ENCODE measurements around the gene C1QC.
"Not testable (repeated sequence)": the region's sequence is repeated elsewhere in the genome, so short reads cannot be mapped to it uniquely, and the experiment has no call there.

C1QC gene

DNA sequence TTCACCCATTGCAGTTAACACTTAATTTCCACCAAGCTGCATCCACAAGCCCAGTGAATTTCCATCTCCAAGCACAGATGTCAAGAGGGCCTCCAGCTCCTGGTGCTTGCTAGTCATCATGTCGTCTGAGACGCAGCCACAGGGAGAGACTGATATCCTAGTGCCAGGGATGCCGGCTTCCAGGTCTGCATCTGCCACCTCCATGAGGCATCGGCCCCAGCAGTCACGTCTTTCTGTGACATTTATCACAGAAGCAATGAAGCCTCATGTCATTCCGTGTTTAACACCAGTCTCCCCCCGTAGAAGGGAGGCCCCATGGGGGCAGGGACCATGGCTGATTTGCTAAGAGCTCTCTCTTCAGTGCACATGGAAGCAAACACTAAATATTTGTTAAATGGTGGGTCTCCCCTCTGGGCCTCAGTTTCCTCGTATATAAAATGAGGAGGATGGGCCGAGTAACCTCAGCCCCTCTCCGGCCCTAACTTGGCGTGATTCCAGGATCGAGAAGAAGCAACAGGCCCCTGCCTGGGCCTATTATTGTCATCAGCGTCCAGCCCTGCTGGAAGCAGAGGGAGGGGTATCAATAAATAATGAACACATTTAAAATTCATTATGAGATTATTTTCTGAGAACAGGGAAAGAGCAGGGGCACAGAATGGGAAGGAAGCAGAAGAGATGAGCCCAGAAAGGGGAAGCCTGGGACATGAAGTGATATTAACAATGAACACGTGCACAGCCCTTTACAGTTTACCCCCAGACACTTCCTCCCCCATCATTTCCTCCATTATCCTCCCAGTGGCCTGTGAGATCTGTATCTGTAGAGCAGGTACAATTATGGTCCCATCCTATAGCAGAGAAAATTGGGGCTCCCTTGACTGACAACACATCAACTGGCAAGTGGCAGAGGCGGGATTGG lies 8.8 kb downstream of the C1QC start:
- no peak for DNase-seq

DNA sequence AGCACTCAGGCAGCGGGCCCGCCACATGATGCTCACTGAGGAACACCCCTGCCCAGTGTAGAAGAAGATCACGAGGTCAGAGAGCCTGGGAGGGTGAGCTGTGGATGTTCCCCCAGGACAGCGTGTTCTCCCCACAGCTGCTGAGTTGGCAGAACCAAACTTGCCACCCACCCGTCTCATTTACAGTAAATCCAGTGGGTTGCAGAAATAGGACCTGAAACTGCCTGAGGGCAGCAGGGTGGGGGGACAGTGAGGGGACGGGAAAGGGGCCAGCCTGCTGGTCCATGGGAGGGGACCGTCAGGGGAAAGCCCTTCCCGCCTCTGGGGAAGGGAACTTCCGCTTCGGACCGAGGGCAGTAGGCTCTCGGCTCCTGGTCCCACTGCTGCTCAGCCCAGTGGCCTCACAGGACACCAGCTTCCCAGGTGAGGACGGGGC lies 9.5 kb downstream of the C1QC start, which contains the start of gene C1QB:
C1QB (plus strand) TSS at position 356 of the 436 bp plus-strand sequence. CDS start 6,227 bp downstream, outside the sequence.
- DNase-seq: no peak

DNA sequence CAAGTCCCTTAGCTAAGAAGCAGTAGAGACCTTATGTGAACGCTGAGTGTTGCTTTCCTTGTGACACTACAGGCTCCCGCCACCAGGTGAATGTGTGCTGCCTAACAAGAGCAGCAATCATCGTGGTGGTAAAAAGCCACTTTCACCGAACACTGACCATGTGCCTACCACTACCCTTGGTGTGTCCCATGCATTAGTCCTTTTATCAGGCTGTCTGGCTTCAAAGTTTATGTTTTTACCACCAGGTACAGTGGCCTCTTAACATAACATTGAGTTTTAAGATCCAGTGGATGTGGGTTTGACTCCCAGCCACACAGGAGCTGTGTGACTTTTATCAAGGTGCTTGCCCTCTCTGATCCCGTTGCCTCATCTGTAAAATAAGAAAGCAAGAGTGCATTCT lies 11.3 kb downstream of the C1QC start:
- DNase-seq: no peak

DNA sequence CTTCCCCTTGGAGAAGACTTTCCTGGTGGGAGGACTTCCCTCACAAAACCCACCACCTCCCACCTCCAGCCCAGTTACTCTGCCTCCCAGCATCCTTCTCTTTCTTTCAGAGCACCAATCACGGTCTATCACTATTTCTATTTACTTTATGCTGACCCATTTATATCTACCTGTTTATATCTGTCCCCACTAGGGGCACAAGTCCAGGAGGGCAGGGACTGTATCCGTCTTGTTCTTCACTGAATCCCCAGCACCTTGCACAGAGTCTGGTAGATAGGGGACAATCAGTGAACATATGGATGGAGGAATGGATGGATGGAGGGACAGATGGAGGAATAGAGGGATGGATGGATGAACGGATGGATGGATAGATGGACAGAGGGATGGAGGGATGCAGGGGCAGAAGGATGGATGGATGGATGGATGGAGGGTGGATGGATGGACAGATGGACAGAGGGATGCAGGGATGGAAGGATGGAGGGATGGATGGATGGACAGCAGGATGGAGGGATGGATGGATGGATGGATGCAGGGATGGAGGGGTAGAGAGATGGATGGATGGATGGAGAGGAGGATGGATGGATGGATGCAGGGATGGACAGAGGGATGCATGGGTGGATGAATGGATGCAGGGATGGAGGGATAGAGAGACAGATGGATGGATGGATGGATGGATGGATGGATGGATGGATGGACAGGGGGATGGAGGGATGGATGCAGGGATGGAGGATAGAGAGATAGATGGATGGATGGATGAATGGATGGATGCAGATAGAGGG lies 15.1 kb downstream of the C1QC start:
- no peak for DNase-seq

DNA sequence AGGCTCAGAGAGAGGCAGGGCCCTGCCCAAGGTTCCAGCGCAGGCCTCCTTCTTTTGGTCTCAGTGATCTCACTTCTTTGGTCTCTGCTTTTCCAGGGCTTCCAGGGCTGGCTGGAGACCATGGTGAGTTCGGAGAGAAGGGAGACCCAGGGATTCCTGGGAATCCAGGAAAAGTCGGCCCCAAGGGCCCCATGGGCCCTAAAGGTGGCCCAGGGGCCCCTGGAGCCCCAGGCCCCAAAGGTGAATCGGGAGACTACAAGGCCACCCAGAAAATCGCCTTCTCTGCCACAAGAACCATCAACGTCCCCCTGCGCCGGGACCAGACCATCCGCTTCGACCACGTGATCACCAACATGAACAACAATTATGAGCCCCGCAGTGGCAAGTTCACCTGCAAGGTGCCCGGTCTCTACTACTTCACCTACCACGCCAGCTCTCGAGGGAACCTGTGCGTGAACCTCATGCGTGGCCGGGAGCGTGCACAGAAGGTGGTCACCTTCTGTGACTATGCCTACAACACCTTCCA lies 17.3 kb downstream of the C1QC start:
- no peak for DNase-seq

DNA sequence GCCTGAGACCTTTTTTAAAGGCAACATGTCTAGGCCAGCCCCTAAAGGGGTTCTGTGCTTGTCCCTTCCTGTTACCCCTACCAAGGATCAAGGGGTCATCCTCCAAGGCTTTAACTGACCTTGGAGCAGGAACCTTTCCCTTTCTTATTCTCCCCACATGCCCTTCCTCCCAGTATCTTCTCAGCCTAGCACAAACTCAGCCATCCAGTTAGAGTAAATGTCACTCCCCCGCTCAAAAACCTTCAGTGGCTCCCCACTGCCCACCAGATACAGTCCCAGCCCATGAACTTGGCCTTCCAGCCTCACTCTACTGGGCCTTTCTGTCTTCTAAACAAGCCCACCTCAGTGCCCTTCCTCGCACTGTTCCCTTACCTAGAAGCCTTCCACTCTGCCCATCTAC lies 18.4 kb downstream of the C1QC start:
- DNase-seq: no peak

DNA sequence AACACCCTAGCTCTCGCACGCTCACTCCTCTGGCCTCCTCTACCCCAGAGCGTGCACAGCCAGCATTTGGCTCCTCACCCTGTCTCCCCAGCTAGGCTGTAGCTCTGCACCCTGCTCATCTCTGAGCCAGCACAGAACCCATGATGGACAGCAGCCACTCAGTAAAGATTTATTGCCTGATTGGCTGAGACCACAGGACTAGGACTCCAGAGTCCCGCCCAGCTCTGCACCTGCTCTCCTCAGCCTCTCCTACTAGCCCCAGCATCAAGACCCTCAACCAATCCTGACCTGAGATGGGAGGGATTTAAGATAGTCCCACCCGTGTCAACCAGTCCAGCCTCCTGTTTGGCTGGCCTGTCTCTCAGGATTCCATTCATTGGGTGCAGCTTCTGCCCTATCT lies 18.9 kb downstream of the C1QC start:
- no peak for DNase-seq

DNA sequence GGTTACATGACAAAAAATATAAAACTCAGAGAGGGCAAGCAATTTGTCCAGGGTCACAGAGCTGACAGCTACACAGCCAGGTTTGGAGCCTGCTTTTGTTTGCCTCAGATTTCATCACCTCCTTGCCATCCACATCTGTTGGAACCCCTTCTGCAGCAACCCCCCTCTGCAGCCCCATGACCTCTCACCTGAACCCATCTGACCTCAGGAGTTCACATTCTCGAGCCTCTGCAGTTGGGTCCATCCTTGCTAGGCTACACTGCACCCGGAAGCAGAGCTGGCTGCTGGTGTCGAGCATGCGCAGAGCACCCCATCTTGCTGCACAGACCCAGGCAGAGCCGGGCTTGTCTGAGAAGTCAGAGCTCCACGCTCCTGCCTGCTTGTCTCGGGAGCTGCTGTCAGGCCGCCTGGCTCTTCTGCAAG lies 19.6 kb downstream of the C1QC start:
- no peak for DNase-seq

DNA sequence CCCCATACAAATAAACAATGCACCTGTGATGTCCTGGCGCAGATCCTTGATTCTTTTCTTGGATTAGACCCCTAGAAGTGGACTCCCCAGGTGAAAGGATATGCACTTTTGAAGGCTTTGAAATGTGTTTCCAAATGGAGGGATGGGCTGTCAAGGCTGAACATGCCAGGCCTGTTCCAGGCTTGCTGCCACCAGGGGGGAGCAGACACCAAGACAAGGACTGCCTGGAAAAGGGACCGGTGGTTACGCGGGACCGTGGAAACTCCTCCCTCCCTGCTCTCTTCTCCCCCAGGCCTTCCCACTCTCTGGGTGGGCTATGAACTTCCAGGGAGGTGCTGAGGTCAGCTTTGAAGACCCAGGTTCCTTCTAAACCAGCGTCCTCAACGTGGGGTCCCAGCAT lies 22.3 kb downstream of the C1QC start:
- no peak for DNase-seq

DNA sequence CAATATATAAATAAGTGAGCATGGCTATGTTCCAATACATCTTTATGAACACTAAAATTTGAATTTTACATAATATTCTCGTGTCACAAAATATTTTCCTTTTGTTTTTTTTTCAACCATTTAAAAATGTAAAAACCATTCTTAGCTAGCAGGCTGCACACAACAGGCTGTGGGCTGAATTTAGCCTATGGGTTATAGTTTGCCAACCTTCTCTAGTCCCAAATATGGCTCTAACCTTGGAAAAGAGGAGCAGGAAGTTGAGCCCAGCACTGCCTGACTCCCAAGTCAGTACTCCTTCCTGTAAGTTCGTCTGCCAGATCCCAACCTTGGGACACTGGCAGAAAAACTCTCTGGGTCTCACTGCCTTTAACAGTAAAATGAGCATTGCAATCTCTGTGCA lies 23.0 kb downstream of the C1QC start:
- no peak for DNase-seq

DNA sequence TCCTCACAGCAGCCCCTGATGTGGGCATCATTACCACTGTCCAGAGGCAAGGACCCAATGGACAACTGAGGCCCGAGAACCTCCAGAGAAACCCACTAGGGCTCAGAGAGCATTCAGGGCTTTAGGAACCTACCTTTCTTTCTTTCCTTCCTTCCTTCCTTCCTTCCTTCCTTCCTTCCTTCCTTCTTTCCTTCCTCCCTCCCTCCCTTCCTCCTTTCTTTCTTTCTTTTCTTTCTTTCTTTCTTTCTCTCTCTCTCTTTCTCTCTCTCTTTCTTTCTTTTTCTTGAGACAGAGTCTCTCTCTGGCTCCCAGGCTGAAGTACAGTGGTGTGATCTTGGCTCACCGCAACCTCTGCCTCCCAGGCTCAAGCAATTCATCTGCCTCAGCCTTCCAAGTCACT lies 25.4 kb downstream of the C1QC start:
- DNase-seq: not testable (repeated sequence)

DNA sequence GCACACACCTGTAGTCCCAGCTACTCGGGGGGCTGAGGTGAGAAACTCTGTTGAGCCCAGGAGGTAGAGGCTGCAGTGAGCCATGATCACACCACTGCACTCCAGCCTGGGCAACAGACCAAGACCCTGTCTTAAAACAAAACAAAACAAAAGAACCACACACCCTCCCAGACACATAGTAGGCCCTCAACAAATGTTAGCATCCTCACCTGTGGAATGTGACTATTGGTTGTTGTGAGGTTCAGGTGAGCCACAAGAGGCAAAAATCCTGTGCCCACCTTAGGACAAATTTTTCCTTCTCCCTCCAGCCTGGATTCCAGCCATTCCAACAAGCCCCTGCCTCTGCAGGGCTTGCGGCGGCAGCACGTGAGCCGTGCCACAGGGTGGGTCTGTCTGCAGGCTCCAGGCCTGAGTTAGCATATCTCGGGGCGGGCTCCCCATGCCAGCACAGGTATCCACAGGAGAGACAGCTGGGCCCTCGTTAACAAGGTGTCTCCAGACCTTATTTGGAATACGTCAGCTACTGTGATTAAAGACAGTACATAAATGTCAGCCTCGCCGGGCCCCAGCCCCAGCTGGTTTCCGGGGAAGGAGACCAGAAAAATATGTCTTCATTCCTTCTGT lies 27.0 kb downstream of the C1QC start:
- DNase-seq: no peak

DNA sequence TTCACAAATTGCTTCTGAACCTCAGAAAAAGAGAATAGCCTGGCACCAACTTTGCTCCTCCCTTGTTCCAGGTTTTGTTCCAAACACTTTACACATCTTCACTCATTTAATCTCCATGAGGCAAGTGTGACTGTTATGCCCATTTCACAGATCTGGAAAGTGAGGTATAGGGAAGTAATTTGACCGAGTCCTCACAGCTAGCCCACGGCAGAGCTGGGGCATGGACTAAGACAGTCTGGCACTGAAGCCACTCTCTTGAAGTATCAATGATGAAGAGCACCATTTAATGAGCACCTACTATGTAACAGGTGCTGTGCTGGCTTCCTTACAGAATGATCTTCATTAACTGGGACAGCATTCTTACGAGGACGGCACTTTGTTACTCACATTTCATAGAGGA lies 28.6 kb downstream of the C1QC start:
- DNase-seq: no peak

DNA sequence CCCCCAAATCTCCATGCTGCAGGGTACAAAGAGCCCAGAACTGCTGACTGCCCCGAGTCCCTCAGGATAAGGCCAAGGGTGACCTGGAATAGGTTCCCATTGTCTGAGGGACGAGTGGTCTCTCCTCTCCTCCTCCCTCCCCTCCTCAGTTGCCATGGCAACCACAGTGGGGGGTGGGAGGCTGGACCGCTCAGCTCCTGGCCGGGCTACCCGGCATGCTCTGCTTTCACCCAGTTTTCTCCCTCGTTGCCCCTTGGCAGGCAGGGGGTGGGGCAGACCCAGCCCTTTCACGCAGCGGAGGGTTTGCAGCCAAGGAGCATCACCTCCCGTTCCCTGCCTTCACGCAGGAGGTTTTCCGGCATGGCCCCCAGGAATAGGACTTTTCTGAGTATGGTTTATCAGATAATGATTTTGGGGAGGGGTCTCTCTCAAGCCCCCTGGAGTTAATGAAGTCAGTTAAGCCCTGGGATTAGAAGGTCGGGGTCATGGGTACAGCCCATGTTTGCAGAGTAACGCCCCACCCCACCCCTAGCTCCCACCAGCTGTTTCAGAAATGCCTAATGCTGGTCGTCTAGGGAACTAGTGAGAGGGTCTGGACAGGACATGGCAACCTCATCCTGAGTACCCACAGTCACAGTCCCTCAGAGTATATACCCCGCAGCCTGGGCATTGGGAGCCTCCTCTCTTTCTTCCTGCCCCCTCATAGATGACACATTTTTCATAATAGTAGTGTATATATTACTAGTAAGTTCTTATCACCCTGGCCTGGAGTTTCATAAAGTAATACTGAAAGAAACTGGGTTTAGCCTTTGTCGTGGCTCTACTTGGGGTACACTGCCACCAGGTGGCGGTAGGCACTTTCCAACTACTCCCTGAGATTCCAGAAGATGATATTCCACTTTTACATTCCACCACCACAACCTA lies 30.3 kb downstream of the C1QC start:
- DNase-seq: no peak

DNA sequence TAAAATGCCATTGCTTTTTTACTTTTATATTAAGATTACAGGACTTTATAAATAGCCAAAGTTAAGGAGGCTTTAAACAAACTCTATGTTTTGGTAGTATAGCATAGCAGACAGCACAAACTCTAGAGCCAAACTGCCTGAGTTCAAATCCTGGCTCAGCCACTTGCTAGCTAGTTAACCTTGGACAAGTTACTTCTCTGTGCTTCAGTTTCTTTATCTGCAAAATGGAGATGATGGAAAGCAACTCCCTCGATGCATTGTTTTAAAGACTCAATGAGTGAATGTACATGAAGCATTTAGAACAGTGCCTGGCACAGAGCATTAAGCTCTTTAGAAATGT lies 30.9 kb downstream of the C1QC start:
- no peak for DNase-seq

DNA sequence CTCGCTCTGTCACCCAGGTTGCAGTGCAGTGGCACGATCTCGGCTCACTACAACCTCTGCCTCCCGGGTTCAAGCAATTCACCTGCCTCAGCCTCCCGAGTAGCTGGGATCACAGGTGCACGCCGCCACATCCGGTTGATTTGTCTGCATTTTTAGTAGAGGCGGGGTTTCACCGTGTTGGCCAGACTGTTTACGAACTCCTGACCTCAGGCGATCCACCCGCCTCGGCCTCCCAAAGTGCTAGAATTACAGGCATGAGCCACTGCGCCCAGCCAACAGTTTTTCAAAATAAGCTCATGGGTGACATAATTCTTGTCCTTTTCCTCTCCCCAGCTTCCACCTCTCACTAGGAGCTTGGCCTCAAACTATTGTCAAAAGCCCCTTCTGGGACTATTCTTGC lies 32.7 kb downstream of the C1QC start:
- DNase-seq: not testable (repeated sequence)

DNA sequence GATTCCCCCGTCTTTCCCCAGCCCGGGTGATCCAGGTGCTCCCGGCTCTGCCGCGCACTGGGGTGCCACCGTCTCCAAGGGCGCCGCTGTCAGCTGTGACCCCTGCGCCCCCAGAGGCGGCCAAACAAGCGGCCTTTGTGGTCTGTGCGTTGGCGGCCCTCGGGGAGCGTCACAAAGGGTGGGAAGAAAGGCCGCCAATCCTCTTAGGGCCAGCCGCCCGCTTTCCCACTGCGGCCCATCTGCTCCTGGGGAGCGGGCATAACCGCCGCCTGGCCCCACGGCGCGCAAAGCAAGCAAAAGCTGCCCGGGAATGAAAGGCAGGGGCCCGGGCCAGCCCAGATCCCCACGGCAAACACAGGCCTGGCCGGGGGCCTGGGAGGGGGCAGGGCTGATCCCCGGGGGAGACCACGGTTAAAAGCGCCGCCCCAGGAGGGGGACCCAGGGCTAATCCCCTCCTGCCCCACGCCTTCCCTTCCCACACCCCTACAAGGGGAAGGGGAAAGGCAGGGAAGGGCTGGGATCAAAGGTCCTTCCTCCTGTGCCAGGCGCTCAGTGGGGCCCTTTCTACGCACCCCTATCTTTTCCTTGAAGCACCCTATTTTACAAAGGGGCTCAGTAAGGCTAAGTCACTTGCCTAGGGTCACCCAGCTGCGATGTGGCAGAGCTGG lies 33.6 kb downstream of the C1QC start:
- no peak for DNase-seq

DNA sequence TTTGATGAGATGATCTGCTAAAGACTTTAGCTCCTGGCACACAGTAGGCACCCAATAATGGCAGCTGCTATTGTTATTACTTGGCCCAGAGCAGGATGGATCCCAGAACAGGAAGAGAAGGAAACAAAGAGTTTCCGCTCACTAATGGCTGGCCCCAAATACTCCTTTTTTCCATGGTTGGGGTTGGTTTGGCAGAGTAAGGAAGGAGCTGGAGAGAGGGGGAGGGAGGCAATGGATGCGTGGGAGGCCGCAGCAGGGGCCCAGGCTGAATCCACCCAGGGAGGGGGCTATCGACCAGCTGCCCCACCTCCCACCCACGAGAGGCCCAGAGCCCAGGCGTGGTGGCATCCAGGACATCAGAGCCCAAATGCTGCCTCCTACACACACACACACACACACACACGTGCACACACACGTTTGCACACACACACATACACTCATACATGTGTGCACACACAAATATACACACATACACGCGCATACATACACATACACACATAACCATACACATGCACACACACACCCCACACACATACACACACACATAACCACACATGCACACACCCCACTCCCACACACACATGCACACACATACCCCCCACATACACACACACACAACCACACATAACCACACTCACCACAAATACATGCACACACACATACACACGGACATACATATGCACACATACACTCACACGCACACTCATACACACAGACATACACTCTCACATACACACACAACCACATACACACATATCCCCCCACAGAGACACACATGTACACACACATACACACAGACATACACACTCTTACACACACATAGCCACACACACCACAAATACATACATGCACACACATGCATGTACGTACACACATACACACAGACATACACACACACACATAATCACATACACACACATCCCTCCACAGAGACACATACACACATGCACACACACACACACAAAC lies 34.8 kb downstream of the C1QC start:
- no peak for DNase-seq

DNA sequence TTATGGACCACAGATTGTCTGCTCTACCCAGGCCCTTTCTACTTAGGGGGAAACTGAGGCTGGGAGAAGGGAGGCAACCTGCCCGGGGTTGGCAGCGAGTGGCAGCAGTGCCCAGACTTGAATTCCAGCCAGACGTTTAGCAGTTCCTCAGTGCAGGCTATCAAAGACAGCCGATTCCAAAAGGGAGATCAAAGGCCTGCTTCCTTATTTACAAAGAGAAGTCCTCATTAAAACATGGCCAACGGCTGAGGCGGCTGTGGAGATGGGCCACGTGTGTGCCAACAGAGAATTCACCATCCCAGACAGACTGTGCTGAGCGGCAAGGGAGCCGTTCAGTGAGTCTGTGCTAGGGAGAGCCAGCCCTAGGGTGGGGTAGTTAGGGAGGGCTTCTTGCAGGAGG lies 37.3 kb downstream of the C1QC start:
- DNase-seq: no peak

DNA sequence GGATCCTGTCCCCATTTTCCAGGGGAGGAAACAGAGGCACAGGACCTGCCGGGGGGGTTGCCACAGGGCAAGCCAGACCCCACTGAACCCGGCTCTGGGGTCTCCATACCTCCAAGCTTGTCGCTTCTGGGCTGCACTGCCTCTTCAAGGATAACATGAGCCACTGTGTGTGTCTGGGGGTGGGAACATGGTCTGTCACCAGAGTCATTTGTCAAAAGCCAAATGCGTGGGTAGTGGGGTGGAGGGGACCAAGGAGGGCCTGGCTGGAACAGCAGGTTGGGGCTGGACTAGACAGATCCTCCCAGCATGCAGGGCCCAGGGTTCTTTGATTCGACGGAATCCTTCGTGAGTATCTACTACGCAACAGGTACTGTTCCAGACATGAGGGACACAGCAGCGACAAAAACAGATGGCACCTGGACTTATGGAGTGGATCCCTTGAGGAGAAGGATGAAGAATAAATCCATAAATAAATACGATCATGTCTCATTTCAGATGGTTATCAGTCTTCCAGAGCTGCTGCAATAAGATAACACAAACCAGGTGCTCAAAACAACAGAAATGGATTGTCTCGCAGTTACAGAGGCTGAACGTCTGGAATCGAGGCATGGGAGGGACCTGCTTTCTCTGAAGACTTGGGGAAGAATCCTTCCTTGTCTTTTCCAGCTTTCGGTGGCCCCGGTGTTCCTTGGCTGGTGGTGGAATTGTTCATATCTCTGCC lies 38.3 kb downstream of the C1QC start:
- DNase-seq: no peak
